ENCODE measurements around the gene WNT9B.

The WNT9B gene

GRCh38 chr17:46930051-46930450, 78.7 kb downstream of the WNT9B start:
- Histone ChIP-seq H3K27ac (no peak overlapping the region), H3K36me3 (peaks cover 57% of the 10 kb centered on the region), H3K4me3 (ENCODE audit: low read depth, low read length) (no peak overlapping the region), H3K9me3 (ENCODE audit: severe bottlenecking) (no peaks in the 10 kb centered on the region), H3K27me3 (ENCODE audit: insufficient read depth, low read depth, severe bottlenecking) (no peaks in the 10 kb centered on the region)
- TF ChIP-seq CTCF (IDR thresholded peaks at IDR 0.05; ENCODE audit: low read depth, low read length) = no peak
- DNase-seq = no peak

DNA sequence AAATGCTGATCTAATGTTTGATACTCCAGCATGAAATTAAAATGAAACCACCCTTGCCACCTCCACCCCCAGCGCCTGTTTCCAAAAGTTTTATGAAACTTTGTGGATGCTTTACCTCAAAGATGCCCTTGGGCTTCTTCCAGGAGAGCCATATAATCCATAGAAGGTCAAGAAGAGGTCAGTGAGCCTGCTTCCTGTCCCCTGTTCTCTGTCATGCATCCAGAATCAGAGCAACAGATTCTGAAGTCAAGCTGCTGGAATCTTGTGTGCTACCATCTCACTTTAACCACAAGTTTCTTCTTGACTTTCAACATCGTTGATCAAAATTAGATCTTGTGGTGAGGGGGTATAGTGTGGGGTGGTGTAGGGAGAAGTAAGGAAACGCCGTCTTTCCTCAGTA, 80.2 kb downstream of the WNT9B start:
- TF ChIP-seq CTCF (IDR thresholded peaks at IDR 0.05; ENCODE audit: low read depth, low read length) = no peak
- Histone ChIP-seq H3K9me3 (ENCODE audit: severe bottlenecking) (no peaks in the 10 kb centered on the region), H3K27ac (no peak overlapping the region), H3K27me3 (ENCODE audit: insufficient read depth, low read depth, severe bottlenecking) (no peaks in the 10 kb centered on the region), H3K4me3 (ENCODE audit: low read depth, low read length) (no peak overlapping the region), H3K36me3 (peaks cover 70% of the 10 kb centered on the region)
- no peak for DNase-seq

DNA sequence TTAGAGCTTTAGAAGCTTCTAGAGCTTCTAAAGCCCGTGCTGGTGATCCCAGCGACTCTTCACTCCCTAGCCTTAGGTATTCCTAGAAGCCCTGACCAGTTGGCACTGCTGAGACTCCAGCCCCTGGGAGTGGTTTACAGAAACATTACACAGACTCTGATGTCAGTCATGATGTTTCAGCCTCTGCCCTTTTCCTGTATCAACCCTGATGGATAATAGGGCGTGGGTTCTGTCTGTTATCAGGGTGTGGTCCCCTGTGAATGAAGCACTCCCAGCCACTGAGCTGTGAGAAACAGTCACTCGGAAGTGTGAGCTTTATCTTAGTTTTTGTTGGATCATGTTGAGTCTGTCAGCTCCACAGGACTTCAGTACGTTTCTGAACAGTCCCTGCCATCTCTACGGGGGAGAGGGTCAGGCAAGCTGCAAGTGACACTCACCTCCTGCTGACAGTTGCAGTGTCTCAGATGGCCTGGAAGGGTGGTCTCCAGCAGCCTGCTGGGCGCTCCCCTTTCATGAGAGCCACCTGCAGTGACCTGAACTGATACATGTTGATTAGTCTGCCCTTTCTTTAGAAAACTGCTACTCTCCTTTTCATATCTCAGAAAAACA, 84.4 kb downstream of the WNT9B start:
- TF ChIP-seq CTCF (IDR thresholded peaks at IDR 0.05; ENCODE audit: low read depth, low read length) = no peak
- Histone ChIP-seq H3K9me3 (ENCODE audit: severe bottlenecking) (no peaks in the 10 kb centered on the region), H3K27ac (no peak overlapping the region), H3K4me3 (ENCODE audit: low read depth, low read length) (no peak overlapping the region), H3K36me3 (peaks cover 84% of the 10 kb centered on the region), H3K27me3 (ENCODE audit: insufficient read depth, low read depth, severe bottlenecking) (no peaks in the 10 kb centered on the region)
- no peak for DNase-seq

Data from WERI-Rb-1 (cell line).